ENCODE measurements around the gene SLC17A1. TPM values are rescaled to one million over a fixed set of nuclear protein-coding genes. Genes with fewer than 3 reads are reported as not detected.

The SLC17A1 gene
- total RNA-seq, 1 donor from 2014 or later, result not detected

DNA sequence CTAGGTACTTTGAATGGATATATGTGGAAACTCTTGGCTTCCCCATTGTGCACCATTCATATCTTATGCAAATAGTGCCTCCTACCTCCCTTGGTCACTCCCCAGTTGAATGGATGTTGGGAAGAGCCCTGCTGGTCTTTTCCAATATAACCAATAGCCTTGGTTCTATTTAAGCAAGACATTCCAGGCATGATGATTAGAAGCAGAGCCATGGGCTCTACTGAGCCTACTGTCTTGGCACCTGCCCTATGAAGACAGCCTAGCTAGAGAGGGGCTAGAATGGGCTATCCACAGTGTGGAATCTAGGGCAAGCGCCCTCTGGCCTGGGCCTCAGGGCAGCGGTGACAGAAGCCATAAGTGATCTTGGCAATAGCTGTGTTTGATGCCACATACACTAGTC is 15.6 kb downstream of the SLC17A1 start:
- no peak for DNase-seq (ENCODE audit: low spot score, unreplicated experiment)
- Mint-ChIP-seq H3K4me3 (ENCODE audit: low read depth) (no peak overlapping the region), H3K27me3 (no peaks in the 10 kb centered on the region), H3K36me3 (ENCODE audit: insufficient read depth) (no peaks in the 10 kb centered on the region), H3K27ac (no peak overlapping the region), H3K4me1 (ENCODE audit: low read depth) (no peaks in the 10 kb centered on the region), H3K9me3 (ENCODE audit: low read depth) (no peaks in the 10 kb centered on the region)
- TF ChIP-seq, protein P1, sequence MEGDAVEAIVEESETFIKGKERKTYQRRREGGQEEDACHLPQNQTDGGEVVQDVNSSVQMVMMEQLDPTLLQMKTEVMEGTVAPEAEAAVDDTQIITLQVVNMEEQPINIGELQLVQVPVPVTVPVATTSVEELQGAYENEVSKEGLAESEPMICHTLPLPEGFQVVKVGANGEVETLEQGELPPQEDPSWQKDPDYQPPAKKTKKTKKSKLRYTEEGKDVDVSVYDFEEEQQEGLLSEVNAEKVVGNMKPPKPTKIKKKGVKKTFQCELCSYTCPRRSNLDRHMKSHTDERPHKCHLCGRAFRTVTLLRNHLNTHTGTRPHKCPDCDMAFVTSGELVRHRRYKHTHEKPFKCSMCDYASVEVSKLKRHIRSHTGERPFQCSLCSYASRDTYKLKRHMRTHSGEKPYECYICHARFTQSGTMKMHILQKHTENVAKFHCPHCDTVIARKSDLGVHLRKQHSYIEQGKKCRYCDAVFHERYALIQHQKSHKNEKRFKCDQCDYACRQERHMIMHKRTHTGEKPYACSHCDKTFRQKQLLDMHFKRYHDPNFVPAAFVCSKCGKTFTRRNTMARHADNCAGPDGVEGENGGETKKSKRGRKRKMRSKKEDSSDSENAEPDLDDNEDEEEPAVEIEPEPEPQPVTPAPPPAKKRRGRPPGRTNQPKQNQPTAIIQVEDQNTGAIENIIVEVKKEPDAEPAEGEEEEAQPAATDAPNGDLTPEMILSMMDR (IDR thresholded peaks at IDR 0.05; ENCODE audit: unreplicated experiment), result no peak

- DNase-seq (ENCODE audit: low spot score, unreplicated experiment), result no peak
- H3K4me3 Mint-ChIP-seq (ENCODE audit: low read depth), result no peak overlapping the region
- TF ChIP-seq, protein P1 (IDR thresholded peaks at IDR 0.05; ENCODE audit: unreplicated experiment), result no peak
- no peak overlapping the region for H3K27ac Mint-ChIP-seq
- peaks cover under 1% of the 10 kb centered on the region for H3K27me3 Mint-ChIP-seq
- H3K4me1 Mint-ChIP-seq (ENCODE audit: low read depth), result no peaks in the 10 kb centered on the region
- no peaks in the 10 kb centered on the region for H3K36me3 Mint-ChIP-seq (ENCODE audit: insufficient read depth)
- H3K9me3 Mint-ChIP-seq (ENCODE audit: low read depth), result no peaks in the 10 kb centered on the region
These were observed 16.7 kb downstream of the SLC17A1 start for GRCh38 chr6:25815194-25815593.

DNA sequence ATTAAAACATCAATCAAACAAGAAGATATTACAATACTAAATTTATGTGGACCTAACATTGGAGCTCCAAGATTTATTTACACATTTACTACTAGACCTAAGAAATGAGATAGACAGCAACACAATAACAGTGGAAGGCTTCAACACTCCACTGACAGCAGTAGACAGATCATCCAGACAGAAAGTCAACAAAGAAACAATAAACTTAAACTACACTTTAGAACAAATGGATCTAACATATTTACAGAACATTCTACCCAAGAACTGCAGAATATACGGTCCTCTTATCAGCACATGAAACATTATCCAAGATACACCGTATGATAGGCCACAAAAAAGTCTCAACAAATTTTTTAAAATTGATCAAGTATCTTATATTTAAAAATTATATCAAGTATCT is 27.0 kb downstream of the SLC17A1 start:
- no peaks in the 10 kb centered on the region for H3K27me3 Mint-ChIP-seq
- DNase-seq (ENCODE audit: low spot score, unreplicated experiment), result no peak
- H3K36me3 Mint-ChIP-seq (ENCODE audit: insufficient read depth), result no peaks in the 10 kb centered on the region
- H3K27ac Mint-ChIP-seq, result no peak overlapping the region
- TF ChIP-seq, protein P1 (IDR thresholded peaks at IDR 0.05; ENCODE audit: unreplicated experiment), result no peak
- no peak overlapping the region for H3K4me3 Mint-ChIP-seq (ENCODE audit: low read depth)
- peaks cover 3% of the 10 kb centered on the region for H3K9me3 Mint-ChIP-seq (ENCODE audit: low read depth)
- no peaks in the 10 kb centered on the region for H3K4me1 Mint-ChIP-seq (ENCODE audit: low read depth)

- TF ChIP-seq, protein P1 (IDR thresholded peaks at IDR 0.05; ENCODE audit: unreplicated experiment), result no peak
- Mint-ChIP-seq H3K36me3 (ENCODE audit: insufficient read depth) (no peaks in the 10 kb centered on the region), H3K4me1 (ENCODE audit: low read depth) (no peaks in the 10 kb centered on the region), H3K9me3 (ENCODE audit: low read depth) (peaks cover 3% of the 10 kb centered on the region), H3K4me3 (ENCODE audit: low read depth) (no peak overlapping the region), H3K27me3 (no peaks in the 10 kb centered on the region), H3K27ac (no peak overlapping the region)
- no peak for DNase-seq (ENCODE audit: low spot score, unreplicated experiment)
These were observed 30.4 kb downstream of the SLC17A1 start for GRCh38 chr6:25801436-25801835.

DNA sequence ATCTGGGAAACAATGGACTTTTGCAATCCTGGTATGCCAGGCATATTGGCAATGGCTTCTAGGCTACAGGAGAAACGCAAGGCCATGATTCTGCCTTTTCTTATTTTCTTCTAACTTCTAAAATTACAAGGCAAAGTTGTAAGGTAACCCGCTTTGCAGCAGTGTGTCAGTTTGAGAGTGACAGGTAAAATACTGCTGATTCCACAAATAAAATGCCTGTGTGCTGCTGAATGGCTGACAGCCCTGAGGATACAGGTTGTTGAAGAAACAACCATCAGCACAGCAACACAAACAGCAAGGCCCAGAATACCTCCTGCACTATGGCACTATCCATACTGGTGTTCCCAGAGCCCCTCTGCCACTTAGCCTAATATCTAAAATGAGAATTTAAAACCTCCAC is 37.1 kb downstream of the SLC17A1 start:
- no peaks in the 10 kb centered on the region for H3K4me1 Mint-ChIP-seq (ENCODE audit: low read depth)
- H3K4me3 Mint-ChIP-seq (ENCODE audit: low read depth), result no peak overlapping the region
- DNase-seq (ENCODE audit: low spot score, unreplicated experiment), result no peak
- H3K27me3 Mint-ChIP-seq, result no peaks in the 10 kb centered on the region
- no peaks in the 10 kb centered on the region for H3K9me3 Mint-ChIP-seq (ENCODE audit: low read depth)
- no peak overlapping the region for H3K27ac Mint-ChIP-seq
- H3K36me3 Mint-ChIP-seq (ENCODE audit: insufficient read depth), result no peaks in the 10 kb centered on the region
- TF ChIP-seq, protein P1 (IDR thresholded peaks at IDR 0.05; ENCODE audit: unreplicated experiment), result no peak

Measured in progenitor cell of endocrine pancreas (in vitro differentiated cells).